MM.1S (cell line): Measurements from ENCODE around the gene KIRREL3.

ENCODE experiments used
- DNase-seq: peaks from one replicate; pipeline ENCODE4 v3.0.0-alpha.2; 2015
- H2AFZ ChIP-seq: fragments of 300-600 bp; sonication (generic); 2 replicates; pipeline ENCODE4 v1.6.0; 2016; ENCODE audit warnings: antibody characterized with exemption, low read length
- H3F3A ChIP-seq: fragments of 300-600 bp; sonication (generic); 2 replicates; pipeline ENCODE4 v1.6.1; 2016; ENCODE audit warnings: mild to moderate bottlenecking, antibody characterized with exemption, low read length, moderate library complexity, mixed read lengths; ENCODE audit not compliant: insufficient read depth
- H3K27ac ChIP-seq: fragments of 300-600 bp; sonication (generic); 2 replicates; pipeline ENCODE4 v1.5.1; 2016; ENCODE audit warnings: mild to moderate bottlenecking, low read length
- H3K27me3 ChIP-seq: fragments of 300-600 bp; sonication (generic); replicated peaks from 2 replicates; pipeline ENCODE4 v1.6.0; 2016; ENCODE audit warnings: low read length; ENCODE audit not compliant: insufficient read depth
- H3K36me3 ChIP-seq: fragments of 300-600 bp; sonication (generic); replicated peaks from 2 replicates; pipeline ENCODE4 v1.6.1; 2016; ENCODE audit warnings: mild to moderate bottlenecking, low read length, mixed read lengths; ENCODE audit not compliant: insufficient read depth
- H3K4me1 ChIP-seq: fragments of 300-600 bp; sonication (generic); 2 replicates; pipeline ENCODE4 v1.6.1; 2016; ENCODE audit warnings: low read length, mixed read lengths
- H3K4me2 ChIP-seq: fragments of 300-600 bp; sonication (generic); 2 replicates; pipeline ENCODE4 v1.6.0; 2016; ENCODE audit warnings: low read depth, low read length
- H3K4me3 ChIP-seq: fragments of 300-600 bp; sonication (generic); 2 replicates; pipeline ENCODE4 v1.5.1; 2016; ENCODE audit warnings: low read length, mixed read lengths
- H3K79me2 ChIP-seq: fragments of 300-600 bp; sonication (generic); 2 replicates; pipeline ENCODE4 v1.6.1; 2016; ENCODE audit warnings: mixed run types, low read length, mixed read lengths
- H3K9ac ChIP-seq: fragments of 300-600 bp; sonication (generic); 2 replicates; pipeline ENCODE4 v1.6.1; 2016; ENCODE audit warnings: low read length, mixed read lengths
- H3K9me2 ChIP-seq: fragments of 300-600 bp; sonication (generic); replicated peaks from 2 replicates; pipeline ENCODE4 v1.6.1; 2016; ENCODE audit warnings: mild to moderate bottlenecking, low read length, mixed read lengths; ENCODE audit not compliant: insufficient read depth
- H3K9me3 ChIP-seq: fragments of 300-600 bp; sonication (generic); replicated peaks from 2 replicates; pipeline ENCODE4 v1.6.1; 2016; ENCODE audit warnings: mild to moderate bottlenecking, low read length, mixed read lengths; ENCODE audit not compliant: insufficient read depth
- H4K20me1 ChIP-seq: fragments of 300-600 bp; sonication (generic); 2 replicates; pipeline ENCODE4 v1.6.1; 2016; ENCODE audit warnings: mild to moderate bottlenecking, low read length, moderate library complexity, mixed read lengths; ENCODE audit not compliant: insufficient read depth
- EZH2 ChIP-seq: fragments of 300-600 bp; sonication (generic); optimal IDR thresholded peaks from 2 replicates; pipeline ENCODE3; 2017; ENCODE audit warnings: low read depth, mild to moderate bottlenecking, antibody characterized with exemption, low read length, mixed read lengths
- EZH2phosphoT487 ChIP-seq: fragments of 300-600 bp; sonication (generic); IDR thresholded peaks from 2 replicates; pipeline ENCODE4 v1.6.1; 2018; ENCODE audit warnings: antibody characterized with exemption, low read length
- TF ChIP-seq, protein P1 (sequence below): fragments of 300-600 bp; sonication (generic); IDR thresholded peaks from 2 replicates; pipeline ENCODE4 v1.5.1; 2016; ENCODE audit warnings: antibody characterized with exemption, low read length, mixed read lengths

KIRREL3 gene

DNA sequence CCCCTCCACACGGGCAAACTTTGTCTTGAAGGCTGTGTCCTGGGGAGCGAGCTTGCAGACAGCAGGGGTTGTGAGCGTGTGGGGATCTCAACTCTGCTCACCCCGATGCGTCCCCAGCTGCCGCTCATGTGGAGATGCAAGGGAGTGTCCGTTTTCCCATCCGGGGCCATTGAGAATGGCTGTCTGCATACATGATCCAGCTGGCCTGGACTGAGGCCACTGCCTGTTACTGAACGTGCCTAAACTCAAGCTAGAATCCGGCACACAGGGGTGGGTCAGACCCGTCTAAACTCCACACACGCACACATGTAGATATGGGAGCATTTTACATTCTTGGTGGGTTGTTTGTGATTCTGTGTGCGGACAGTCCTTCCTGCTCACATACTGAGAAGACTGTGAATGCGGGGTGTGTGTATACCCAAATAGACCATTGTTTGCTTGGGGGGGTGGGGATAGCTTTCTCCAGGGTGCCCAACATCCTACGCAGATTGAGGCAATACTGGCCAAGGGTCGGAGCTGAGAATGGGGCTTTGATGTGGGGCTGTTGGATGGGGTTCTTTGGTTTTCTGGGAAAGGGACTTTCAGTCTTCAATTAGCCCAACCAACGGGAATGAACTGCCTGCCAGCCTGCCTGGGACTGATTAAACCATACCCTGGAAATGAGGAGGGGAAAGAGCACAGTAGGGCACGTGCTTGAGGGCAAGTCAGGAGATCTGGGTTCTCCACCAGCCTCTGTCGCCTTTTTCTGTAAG lies 584.7 kb downstream of the KIRREL3 start:
- H3K27ac ChIP-seq: no peak overlapping the region
- no peak overlapping the region for H3K4me2 ChIP-seq
- H3K9ac ChIP-seq: no peak overlapping the region
- 0 out of 2 replicates have a peak, but pooled peaks cover 6% of the 10 kb centered on the region for H3F3A ChIP-seq
- H3K4me3 ChIP-seq: no peak overlapping the region
- no peak for DNase-seq
- TF ChIP-seq EZH2 (no peak), EZH2phosphoT487 (no peak)
- TF ChIP-seq, protein P1, sequence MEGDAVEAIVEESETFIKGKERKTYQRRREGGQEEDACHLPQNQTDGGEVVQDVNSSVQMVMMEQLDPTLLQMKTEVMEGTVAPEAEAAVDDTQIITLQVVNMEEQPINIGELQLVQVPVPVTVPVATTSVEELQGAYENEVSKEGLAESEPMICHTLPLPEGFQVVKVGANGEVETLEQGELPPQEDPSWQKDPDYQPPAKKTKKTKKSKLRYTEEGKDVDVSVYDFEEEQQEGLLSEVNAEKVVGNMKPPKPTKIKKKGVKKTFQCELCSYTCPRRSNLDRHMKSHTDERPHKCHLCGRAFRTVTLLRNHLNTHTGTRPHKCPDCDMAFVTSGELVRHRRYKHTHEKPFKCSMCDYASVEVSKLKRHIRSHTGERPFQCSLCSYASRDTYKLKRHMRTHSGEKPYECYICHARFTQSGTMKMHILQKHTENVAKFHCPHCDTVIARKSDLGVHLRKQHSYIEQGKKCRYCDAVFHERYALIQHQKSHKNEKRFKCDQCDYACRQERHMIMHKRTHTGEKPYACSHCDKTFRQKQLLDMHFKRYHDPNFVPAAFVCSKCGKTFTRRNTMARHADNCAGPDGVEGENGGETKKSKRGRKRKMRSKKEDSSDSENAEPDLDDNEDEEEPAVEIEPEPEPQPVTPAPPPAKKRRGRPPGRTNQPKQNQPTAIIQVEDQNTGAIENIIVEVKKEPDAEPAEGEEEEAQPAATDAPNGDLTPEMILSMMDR: no peak
- H3K79me2 ChIP-seq: no peaks in the 10 kb centered on the region
- H3K9me2 ChIP-seq: no peaks in the 10 kb centered on the region
- no peaks in the 10 kb centered on the region for H4K20me1 ChIP-seq
- H3K9me3 ChIP-seq: no peaks in the 10 kb centered on the region
- no peaks in the 10 kb centered on the region for H3K36me3 ChIP-seq
- no peak overlapping the region for H2AFZ ChIP-seq
- peaks cover 11% of the 10 kb centered on the region for H3K27me3 ChIP-seq
- H3K4me1 ChIP-seq: peaks cover 10% of the 10 kb centered on the region

DNA sequence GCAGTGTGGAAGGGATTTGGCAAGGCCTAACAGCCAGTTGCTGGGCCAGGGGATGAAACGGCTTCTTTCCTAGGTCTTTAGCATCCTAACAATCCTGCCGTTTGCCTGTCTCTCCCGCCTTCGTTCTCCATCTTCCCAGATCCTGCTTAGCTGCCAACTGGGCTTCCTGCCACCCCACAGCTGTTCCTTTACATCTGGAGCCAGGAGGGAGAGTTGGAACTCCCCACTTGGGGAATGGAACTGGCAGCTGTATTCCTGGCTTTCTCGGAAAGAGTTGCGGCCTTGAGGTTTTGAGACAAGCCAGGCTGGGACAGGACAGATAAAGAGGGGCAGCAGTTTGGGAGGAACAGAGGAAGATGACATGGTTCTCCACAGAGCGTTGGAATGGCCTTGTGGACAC lies 585.4 kb downstream of the KIRREL3 start:
- no peak overlapping the region for H3K4me3 ChIP-seq
- H3K9ac ChIP-seq: no peak overlapping the region
- no peak overlapping the region for H3K27ac ChIP-seq
- TF ChIP-seq EZH2phosphoT487: no peak
- TF ChIP-seq, protein P1: no peak
- no peak for TF ChIP-seq EZH2
- H3K36me3 ChIP-seq: no peaks in the 10 kb centered on the region
- H3K4me2 ChIP-seq: no peak overlapping the region
- no peaks in the 10 kb centered on the region for H3K9me2 ChIP-seq
- no peak overlapping the region for H2AFZ ChIP-seq
- no peaks in the 10 kb centered on the region for H3K79me2 ChIP-seq
- H3K27me3 ChIP-seq: peaks cover 11% of the 10 kb centered on the region
- H3K9me3 ChIP-seq: no peaks in the 10 kb centered on the region
- H3F3A ChIP-seq: no peaks in the 10 kb centered on the region
- DNase-seq: no peak
- no peaks in the 10 kb centered on the region for H4K20me1 ChIP-seq
- peaks cover 6% of the 10 kb centered on the region for H3K4me1 ChIP-seq

DNA sequence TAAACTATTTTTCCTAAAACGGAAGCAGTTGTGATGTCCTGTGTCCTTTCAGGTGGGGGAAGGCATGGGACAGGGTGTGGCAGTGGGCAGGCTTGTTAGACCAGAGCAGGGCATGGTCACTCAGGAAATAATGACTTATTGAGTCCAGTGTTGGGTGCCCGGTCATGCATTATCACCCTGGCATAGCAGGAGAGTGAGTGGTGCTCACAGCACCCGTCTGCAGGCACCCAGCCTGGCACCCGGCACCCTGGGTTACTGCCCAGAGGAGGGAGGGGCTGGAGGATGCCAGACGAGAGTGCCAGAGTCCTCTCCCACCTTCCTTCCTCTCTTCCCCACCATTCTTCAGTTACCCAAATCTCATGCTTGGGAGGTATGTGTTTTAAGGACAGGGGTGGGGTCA lies 586.0 kb downstream of the KIRREL3 start:
- H3K36me3 ChIP-seq: no peaks in the 10 kb centered on the region
- H3K9me2 ChIP-seq: no peaks in the 10 kb centered on the region
- H3K4me1 ChIP-seq: peaks cover 1% of the 10 kb centered on the region
- DNase-seq: no peak
- H3K27ac ChIP-seq: no peak overlapping the region
- H3K4me3 ChIP-seq: no peak overlapping the region
- H3K9me3 ChIP-seq: no peaks in the 10 kb centered on the region
- H3K4me2 ChIP-seq: no peak overlapping the region
- H3K79me2 ChIP-seq: no peaks in the 10 kb centered on the region
- no peak overlapping the region for H2AFZ ChIP-seq
- no peaks in the 10 kb centered on the region for H3F3A ChIP-seq
- no peaks in the 10 kb centered on the region for H4K20me1 ChIP-seq
- TF ChIP-seq, protein P1: no peak
- TF ChIP-seq EZH2phosphoT487 (no peak), EZH2 (no peak)
- peaks cover 11% of the 10 kb centered on the region for H3K27me3 ChIP-seq
- H3K9ac ChIP-seq: no peak overlapping the region
